Skeletal muscle tissue (tissue), 4 donors: ENCODE results near the gene TIMM17B. TPM values are rescaled to one million over a fixed set of nuclear protein-coding genes. Genes with fewer than 3 reads are reported as not detected.
"Not testable (repeated sequence)": the region's sequence is repeated elsewhere in the genome, so short reads cannot be mapped to it uniquely, and the experiment has no call there.

Source experiments
- H3K27ac ChIP-seq: one replicate; pipeline ENCODE4 v1.7.0; 2013; ENCODE audit warnings: mild to moderate bottlenecking, low read depth, low read length, inconsistent platforms
- H3K27me3 ChIP-seq, 3 donors: one replicate each; pipeline ENCODE4 v1.7.0; 2013; ENCODE audit warnings: low read length in 3 of 3; ENCODE audit not compliant: control insufficient read depth in 3 of 3, insufficient read depth in 3 of 3
- H3K36me3 ChIP-seq, 3 donors: one replicate each; pipeline ENCODE4 v1.7.0; 2013; ENCODE audit warnings: low read length in 3 of 3; ENCODE audit not compliant: control insufficient read depth in 3 of 3, insufficient read depth in 3 of 3
- H3K4me1 ChIP-seq, 3 donors: one replicate each; pipeline ENCODE4 v1.7.0; 2013; ENCODE audit warnings: low read length in 3 of 3, mild to moderate bottlenecking in 3 of 3; ENCODE audit not compliant: control insufficient read depth in 3 of 3, insufficient read depth in 3 of 3
- H3K4me3 ChIP-seq, 3 donors: one replicate each; pipeline ENCODE4 v1.7.0; 2013; ENCODE audit warnings: low read length in 3 of 3
- H3K9ac ChIP-seq, 3 donors: one replicate each; pipeline ENCODE4 v1.7.0; 2013; ENCODE audit warnings: low read length in 3 of 3, mild to moderate bottlenecking in 3 of 3, moderate library complexity in 2 of 3, low read depth in 1 of 3
- H3K9me3 ChIP-seq, 3 donors: one replicate each; pipeline ENCODE4 v1.7.0; 2013; ENCODE audit warnings: low read length in 3 of 3; ENCODE audit not compliant: control insufficient read depth in 3 of 3
- total RNA-seq: library from RNA; depleted of rRNA; stranded (reverse); fragments of >200 nt; gene quantifications from one replicate; pipeline ENCODE4 v1.2.3, GENCODE V29; 2014
- donor health status: Osteomylitis.

TIMM17B gene
- total RNA-seq, 1 donor from 2014 or later: 25.1 TPM

DNA sequence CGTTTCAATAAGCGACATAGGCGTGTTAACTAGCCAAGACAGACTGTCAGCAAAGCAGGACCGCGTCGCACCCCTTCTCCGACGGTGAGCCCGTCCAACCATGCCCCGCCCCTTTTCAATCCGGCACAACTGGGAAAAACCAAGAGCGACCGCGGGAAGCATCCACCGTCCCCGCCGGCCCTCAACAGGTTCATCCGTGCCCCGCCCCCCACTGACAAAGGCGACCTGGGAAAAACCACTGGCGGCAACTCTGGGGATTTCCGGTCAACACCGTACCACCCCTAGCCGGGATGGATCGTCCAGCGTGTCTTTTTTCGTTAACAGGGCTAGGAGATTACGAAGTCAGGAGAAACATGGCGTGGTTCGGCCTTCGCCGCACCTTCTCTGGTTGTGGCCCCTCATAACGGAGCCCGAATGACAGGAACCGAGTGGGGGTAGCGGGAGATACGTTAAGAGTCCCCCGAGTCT lies 377 bp downstream of the TIMM17B start:
- peaks cover 10 to 20% (median 15%) of the 10 kb centered on the region in 3 donors for H3K4me1 ChIP-seq
- H3K27me3 ChIP-seq: no peaks in the 10 kb centered on the region
- peak overlapping the region; percentile 75 to 89 (median 88) for H3K4me3 ChIP-seq
- peaks cover 11 to 15% (median 15%) of the 10 kb centered on the region in 3 donors for H3K36me3 ChIP-seq
- H3K9ac ChIP-seq: peak overlapping the region; percentile 92 to 95 (median 95)
- H3K9me3 ChIP-seq: no peaks in the 10 kb centered on the region
- H3K27ac ChIP-seq: peak overlapping the region; percentile 98

- Histone ChIP-seq H3K9me3 (no peaks in the 10 kb centered on the region), H3K4me1 (peaks cover 14 to 25% (median 20%) of the 10 kb centered on the region in 3 donors), H3K27ac (peak overlapping the region; percentile 98), H3K27me3 (no peaks in the 10 kb centered on the region), H3K36me3 (peaks cover 6 to 10% (median 10%) of the 10 kb centered on the region in 3 donors), H3K9ac (peak overlapping the region; percentile 92 to 95 (median 95)), H3K4me3 (peak overlapping the region; percentile 75 to 89 (median 88))
Observed at GRCh38 chrX:48896611-48897011, 957 bp downstream of the TIMM17B start.

- Histone ChIP-seq H3K36me3 (peaks cover 0 to 6% (median 6%) of the 10 kb centered on the region in 3 donors), H3K4me3 (no peak overlapping the region), H3K9me3 (no peaks in the 10 kb centered on the region), H3K4me1 (peaks cover 14 to 32% (median 23%) of the 10 kb centered on the region in 3 donors), H3K27me3 (no peaks in the 10 kb centered on the region), H3K9ac (no peak overlapping the region), H3K27ac (no peak overlapping the region)
Observed at GRCh38 chrX:48894891-48895290, 2.7 kb downstream of the TIMM17B start.

- Histone ChIP-seq H3K27me3 (no peaks in the 10 kb centered on the region), H3K27ac (no peak overlapping the region), H3K36me3 (peaks cover 0 to 6% (median 6%) of the 10 kb centered on the region in 3 donors), H3K9ac (no peak overlapping the region), H3K4me1 (peaks cover 14 to 26% (median 21%) of the 10 kb centered on the region in 3 donors), H3K9me3 (no peaks in the 10 kb centered on the region), H3K4me3 (no peak overlapping the region)
Observed at GRCh38 chrX:48893556-48894348, 3.8 kb downstream of the TIMM17B start.

DNA sequence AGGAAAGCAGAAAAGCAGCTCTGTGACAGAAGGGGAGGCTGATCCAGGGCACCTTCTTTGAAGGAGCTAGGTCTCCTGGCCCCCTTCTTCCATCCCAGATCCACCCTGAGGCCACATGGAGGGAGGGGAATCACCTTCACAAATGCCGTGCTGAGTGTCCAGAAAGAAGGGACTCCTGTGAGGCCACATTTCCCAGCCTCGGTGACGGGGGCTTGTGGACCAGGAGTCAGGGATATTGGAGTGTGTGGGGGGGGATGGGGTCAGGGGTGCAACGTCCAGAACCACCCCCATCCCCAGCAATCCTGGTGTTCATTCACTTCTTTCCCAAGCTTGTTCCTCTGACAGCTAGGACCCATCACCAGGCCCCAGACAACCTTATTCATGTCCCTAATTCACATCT lies 4.7 kb downstream of the TIMM17B start:
- no peaks in the 10 kb centered on the region for H3K9me3 ChIP-seq
- peaks cover 0 to 6% (median 6%) of the 10 kb centered on the region in 3 donors for H3K36me3 ChIP-seq
- no peak overlapping the region for H3K9ac ChIP-seq
- H3K27ac ChIP-seq: no peak overlapping the region
- no peak overlapping the region for H3K4me3 ChIP-seq
- no peaks in the 10 kb centered on the region for H3K27me3 ChIP-seq
- H3K4me1 ChIP-seq: peaks cover 10 to 21% (median 17%) of the 10 kb centered on the region in 3 donors

- Histone ChIP-seq H3K4me1 (peaks cover 9 to 18% (median 14%) of the 10 kb centered on the region in 3 donors), H3K9me3 (no peaks in the 10 kb centered on the region), H3K27ac (no peak overlapping the region), H3K9ac (peak overlapping the region in 2 of 3 donors; percentile 50 to 60), H3K4me3 (peak overlapping the region; percentile 51 to 65 (median 57)), H3K27me3 (no peaks in the 10 kb centered on the region), H3K36me3 (peaks cover 0 to 6% (median 6%) of the 10 kb centered on the region in 3 donors)
Observed at GRCh38 chrX:48891402-48892288, 5.9 kb downstream of the TIMM17B start.

- peak overlapping the region; percentile 57 to 62 (median 61) for H3K4me3 ChIP-seq
- H3K9me3 ChIP-seq: no peaks in the 10 kb centered on the region
- no peak overlapping the region for H3K27ac ChIP-seq
- peak overlapping the region in 2 of 3 donors; percentile 50 to 60 for H3K9ac ChIP-seq
- H3K4me1 ChIP-seq: peaks cover 3 to 13% (median 10%) of the 10 kb centered on the region in 3 donors
- H3K27me3 ChIP-seq: no peaks in the 10 kb centered on the region
- peaks cover 0 to 6% (median 6%) of the 10 kb centered on the region in 3 donors for H3K36me3 ChIP-seq
Observed at GRCh38 chrX:48890934-48891401, 6.6 kb downstream of the TIMM17B start.

DNA sequence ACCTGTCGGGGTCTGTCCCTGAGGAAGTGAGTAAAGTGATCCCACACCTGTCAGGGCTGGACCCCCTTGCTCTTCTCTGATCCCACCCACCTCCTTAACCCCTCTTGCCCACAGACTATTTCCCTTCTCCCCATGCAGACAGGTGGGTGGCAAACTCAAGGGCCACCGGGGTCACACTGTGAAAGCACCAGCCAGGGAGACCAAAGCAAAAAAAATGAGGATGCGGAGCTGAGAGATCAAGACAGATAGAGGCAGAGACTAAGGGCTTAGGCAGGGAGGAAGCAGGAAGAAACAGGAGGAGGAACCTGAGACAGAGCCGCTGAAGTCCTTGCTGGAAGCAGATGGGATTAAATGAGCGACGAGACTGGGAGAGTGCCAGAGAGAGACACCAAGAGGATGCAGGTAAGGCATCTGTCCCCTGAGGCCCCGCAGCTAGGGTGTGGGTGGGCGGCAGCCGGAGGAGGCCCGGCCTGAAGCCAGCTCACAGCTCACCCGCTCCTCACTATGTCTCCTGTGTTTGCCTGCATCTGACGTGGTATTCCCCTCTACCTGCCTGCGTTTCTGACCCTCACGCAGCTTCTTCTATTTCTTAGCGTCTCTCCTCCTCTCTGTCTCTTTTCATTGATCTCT lies 7.2 kb downstream of the TIMM17B start:
- Histone ChIP-seq H3K27ac (no peak overlapping the region), H3K36me3 (peaks cover 0 to 6% (median 6%) of the 10 kb centered on the region in 3 donors), H3K9me3 (no peaks in the 10 kb centered on the region), H3K9ac (peak overlapping the region in 2 of 3 donors; percentile 50 to 60), H3K4me1 (peaks cover 3 to 13% (median 10%) of the 10 kb centered on the region in 3 donors), H3K4me3 (peak overlapping the region; percentile 57 to 62 (median 61)), H3K27me3 (no peaks in the 10 kb centered on the region)

- H3K4me1 ChIP-seq, H3K9me3 ChIP-seq, H3K27me3 ChIP-seq, H3K9ac ChIP-seq, H3K4me3 ChIP-seq, H3K36me3 ChIP-seq, H3K27ac ChIP-seq: not testable (repeated sequence)
Observed at GRCh38 chrX:48886586-48886985, 11.0 kb downstream of the TIMM17B start.
